GM12878 (cell line): ENCODE results near the gene PPIC. TPM values are rescaled to one million over a fixed set of nuclear protein-coding genes. Genes with fewer than 3 reads are reported as not detected.

Experiments used
- ATAC-seq: fragments of 200-7000 bp; cut with Tn5 transposase; 3 replicates; pipeline ENCODE4 v1.9.1; 2020; ENCODE audit warnings: mild to moderate bottlenecking, moderate library complexity
- BruUV-seq: library from RNA; stranded (reverse); fragments of 400-500 nt; replicated peaks from 2 replicates; lab custom pipeline; 2021; lab: Mats Ljungman, UMichigan
- CTCF ChIA-PET: fragments of 300-600 bp; sonication (Branson Sonifier 250); formaldehyde crosslinking; extraction: SDS; loops from one replicate; lab custom pipeline; 2021; ENCODE audit warnings: inconsistent platforms; lab: Yijun Ruan, JAX
- POLR2A ChIA-PET: fragments of 350-600 bp; formaldehyde crosslinking; extraction: SDS; loops from one replicate; lab custom pipeline; 2021; ENCODE audit warnings: inconsistent platforms; lab: Charles Lee
- RAD21 ChIA-PET: fragments of 300-600 bp; sonication (Branson Sonifier 250); formaldehyde crosslinking; loops from one replicate; lab custom pipeline; 2023; ENCODE audit warnings: antibody characterized with exemption; ENCODE audit not compliant: unreplicated experiment; lab: Charles Lee
- SMC1A ChIA-PET: fragments of 300-600 bp; sonication (Branson Sonifier 250); formaldehyde crosslinking; loops from one replicate; lab custom pipeline; 2023; ENCODE audit not compliant: unreplicated experiment, uncharacterized antibody; lab: Charles Lee
- DNase-seq: peaks from one replicate; pipeline ENCODE4 v3.0.0-alpha.2; 2011; ENCODE audit warnings: low read depth, low spot score
- FAIRE-seq: peaks from 3 replicates; lab custom pipeline; 2011; peaks lifted over from hg19 to GRCh38; lab: Jason Lieb, UNC
- H2AFZ ChIP-seq: 2 replicates; pipeline ENCODE4 v1.6.0; 2011; ENCODE audit warnings: low read depth, low read length, control low read depth; ENCODE audit not compliant: control insufficient read depth
- H3K27ac ChIP-seq: 2 replicates; pipeline ENCODE4 v1.5.1; 2011; ENCODE audit warnings: control low read depth; ENCODE audit not compliant: control insufficient read depth, insufficient read depth
- H3K27me3 ChIP-seq, 2 experiments: replicated peaks in 1 of 2; 2 replicates each; pipeline versions ENCODE4 v1.6.0 to v1.6.1; 2011; ENCODE audit warnings: low read length in 1 of 2; ENCODE audit not compliant: control insufficient read depth in 2 of 2, insufficient read depth in 2 of 2
- H3K36me3 ChIP-seq, 2 experiments: 2 replicates each; pipeline ENCODE4 v1.5.1; 2011; ENCODE audit warnings: low read length in 1 of 2; ENCODE audit not compliant: control insufficient read depth in 2 of 2, insufficient read depth in 2 of 2
- H3K4me1 ChIP-seq: 2 replicates; pipeline ENCODE4 v1.6.1; 2011; ENCODE audit warnings: mild to moderate bottlenecking, low read length, moderate library complexity, mixed read lengths; ENCODE audit not compliant: control insufficient read depth, insufficient read depth
- H3K4me2 ChIP-seq: 2 replicates; pipeline ENCODE4 v1.6.0; 2011; ENCODE audit warnings: control low read depth; ENCODE audit not compliant: control insufficient read depth, insufficient read depth
- H3K4me3 ChIP-seq: fragments of 200-600 bp; sonication (generic); 2 replicates; pipeline ENCODE4 v1.5.1; 2016
- H3K79me2 ChIP-seq: 2 replicates; pipeline ENCODE4 v1.6.0; 2011; ENCODE audit warnings: low read length; ENCODE audit not compliant: control insufficient read depth, insufficient read depth
- H3K9ac ChIP-seq: 2 replicates; pipeline ENCODE4 v1.8.0; 2011; ENCODE audit warnings: low read length, control low read depth, mixed read lengths; ENCODE audit not compliant: control insufficient read depth, insufficient read depth
- H3K9me3 ChIP-seq: replicated peaks from 3 replicates; pipeline ENCODE4 v1.5.1; 2011; ENCODE audit warnings: mild to moderate bottlenecking, low read length; ENCODE audit not compliant: control insufficient read depth, insufficient read depth
- H4K20me1 ChIP-seq: 2 replicates; pipeline ENCODE4 v1.6.0; 2011; ENCODE audit not compliant: control insufficient read depth, insufficient read depth
- CBFB ChIP-seq: IDR thresholded peaks from 2 replicates; pipeline ENCODE4 v1.6.1; 2016; ENCODE audit warnings: antibody characterized with exemption, low read depth
- CBX5 ChIP-seq: sonication (generic); IDR thresholded peaks from 2 replicates; pipeline ENCODE4 v1.6.1; 2016; ENCODE audit warnings: low read depth, moderate library complexity, mild to moderate bottlenecking, inconsistent platforms
- EP300 ChIP-seq, 2 experiments: fragments of 150-350 bp in 1 of 2; IDR thresholded peaks; 2 replicates each; pipeline ENCODE4 v1.6.1; 2011 to 2012; ENCODE audit warnings: low read depth in 2 of 2, low read length in 2 of 2, borderline replicate concordance in 1 of 2, improper control_type of control experiment in 1 of 2, inconsistent platforms in 1 of 2; ENCODE audit not compliant: control insufficient read depth in 1 of 2
- KAT2A ChIP-seq: conservative IDR thresholded peaks from 2 replicates; pipeline ENCODE4 v1.6.1; 2011; ENCODE audit warnings: low read depth, low read length; ENCODE audit not compliant: control insufficient read depth
- NFYA ChIP-seq: IDR thresholded peaks from 2 replicates; pipeline ENCODE4 v1.6.1; 2011; ENCODE audit warnings: low read depth, mild to moderate bottlenecking, low read length, improper control_type of control experiment, borderline replicate concordance
- PBX3 ChIP-seq: IDR thresholded peaks from 2 replicates; pipeline ENCODE4 v1.6.1; 2011; ENCODE audit warnings: mild to moderate bottlenecking, low read depth, low read length, moderate library complexity; ENCODE audit not compliant: insufficient replicate concordance
- PKNOX1 ChIP-seq: fragments of 450-650 bp; IDR thresholded peaks from 2 replicates; pipeline ENCODE4 v1.6.1; 2016; ENCODE audit warnings: mild to moderate bottlenecking
- SIN3A ChIP-seq: IDR thresholded peaks from 2 replicates; pipeline ENCODE4 v1.6.1; 2012; ENCODE audit warnings: low read depth, low read length, improper control_type of control experiment
- SREBF1 ChIP-seq: IDR thresholded peaks from 2 replicates; pipeline ENCODE4 v1.6.1; 2012; ENCODE audit warnings: mild to moderate bottlenecking, low read length
- STAT3 ChIP-seq: IDR thresholded peaks from 2 replicates; pipeline ENCODE4 v1.6.1; 2011; ENCODE audit warnings: low read depth, low read length, improper control_type of control experiment
- ZBED1 ChIP-seq: IDR thresholded peaks from 2 replicates; pipeline ENCODE4 v1.6.1; 2016; ENCODE audit warnings: borderline replicate concordance
- WGBS: methylation state at CpG from one replicate; pipeline ENCODE4 v1.1.6; 2016; ENCODE audit warnings: low lambda C conversion rate; ENCODE audit not compliant: insufficient replicate concordance, insufficient coverage; ENCODE audit errors: missing lambda C conversion rate; 5-methylcytosine and 5-hydroxymethylcytosine counted together
- in situ Hi-C: fragments of 300-500 bp; cut with MboI; formaldehyde crosslinking; loops from 9 replicates; pipeline ENCODE4 v1.14.3; 2018; ENCODE audit warnings: mixed read lengths
- intact Hi-C: fragments of 100-400 bp; cut with micrococcal nuclease; formaldehyde crosslinking; loops from one replicate; pipeline ENCODE4 v1.14.2; 2022; ENCODE audit not compliant: unreplicated experiment
- polyA plus RNA-seq, 11 experiments: library from polyadenylated mRNA; depleted of rRNA in 4 of 11; unstranded in 6 of 11; stranded (reverse) in 5 of 11; fragments of >200 nt; fragmentation: Nextera tagmentation in 4 of 11; fragmentation: Illumina TruSeq in 1 of 11; extraction: Ambion mirVana in 4 of 11; extraction: Trizol in 1 of 11; gene quantifications; 1 replicate in 1 of 11; 2 replicates in 10 of 11; pipeline versions ENCODE4 v1.2.1 to v1.2.3, GENCODE V29; 2011 to 2016; ENCODE audit warnings: inconsistent platforms in 2 of 11, missing spikeins in 2 of 11, low read depth in 1 of 11
- total RNA-seq, 4 experiments: library from RNA; depleted of rRNA in 3 of 4; stranded (reverse); fragments of >200 nt in 3 of 4; fragmentation: Illumina TruSeq in 1 of 4; extraction: Trizol in 1 of 4; gene quantifications; 2 replicates each; pipeline versions ENCODE4 v1.2.1 to v1.2.3, GENCODE V29; 2013 to 2021

PPIC gene
- total and polyA plus RNA-seq, 10 of the 15 experiments (the other 5 are each of a cell fraction or from before 2014, with no cell fraction given) = 0.12 to 0.21 TPM; not detected in 8

GRCh38 chr5:123085638-123086286, 49.2 kb upstream of the PPIC start:
- FAIRE-seq = no peak
- POLR2A ChIA-PET = no interaction called here

More at GRCh38 chr5:123085638-123086286, 49.2 kb upstream of the PPIC start:
- H3K9ac ChIP-seq = no peak overlapping the region
- BruUV-seq = no TSS peak
- no peaks in the 10 kb centered on the region for H3K4me1 ChIP-seq
- ChIA-PET SMC1A (no interaction called here), CTCF (no interaction called here), RAD21 (no interaction called here)
- H4K20me1 ChIP-seq = no peaks in the 10 kb centered on the region
- ATAC-seq = no peak
- intact Hi-C loops (no loop called here), in situ Hi-C loops (no loop called here)
- H3K27me3 ChIP-seq = peaks cover 19 to 26% of the 10 kb centered on the region in 2 experiments
- no peak overlapping the region for H2AFZ ChIP-seq
- H3K36me3 ChIP-seq = no peaks in the 10 kb centered on the region
- no peaks in the 10 kb centered on the region for H3K79me2 ChIP-seq
- no peak overlapping the region for H3K4me3 ChIP-seq
- no peak for DNase-seq
- no peak for TF ChIP-seq STAT3
- no peak for TF ChIP-seq PBX3
- TF ChIP-seq SIN3A = no peak
- TF ChIP-seq SREBF1 = no peak
- TF ChIP-seq KAT2A = no peak
- no peak for TF ChIP-seq NFYA
- no peak for TF ChIP-seq PKNOX1
- no peak for TF ChIP-seq CBX5
- no peak for TF ChIP-seq ZBED1
- no peak for TF ChIP-seq CBFB
- TF ChIP-seq EP300 (IDR thresholded peaks at IDR 0.05; ENCODE audit: borderline replicate concordance in 1 of 2, control insufficient read depth in 1 of 2, low read depth in 2 of 2, low read length in 2 of 2) = no peak
- no peak overlapping the region for H3K27ac ChIP-seq
- WGBS = 20% methylated on average over 11 of the region's 12 CpGs
- no peaks in the 10 kb centered on the region for H3K9me3 ChIP-seq
- no peak overlapping the region for H3K4me2 ChIP-seq
